Activated T-helper 2 cell treated with anti-CD3 and anti-CD28 coated beads, Interferon-gamma antibody, Interleukin-2, Interleukin-4, amounts not matched to agents 10 μg/mL and 5 μg/mL and 100 μg/mL, durations not matched to agents 14 hours and 24 hours and 36 hours (primary cell): ENCODE data around the gene DSCAML1. TPM values are rescaled to one million over a fixed set of nuclear protein-coding genes. Genes with fewer than 3 reads are reported as not detected.

Experiments used
- DNase-seq: peaks from one replicate; pipeline ENCODE4 v3.0.0; 2021; ENCODE audit warnings: low spot score
- H3K27ac Mint-ChIP-seq: one replicate; pipeline ENCODE4 v1.8.0; 2021; ENCODE audit warnings: mixed read lengths
- H3K27me3 Mint-ChIP-seq: one replicate; pipeline ENCODE4 v1.8.0; 2021; ENCODE audit warnings: low read depth, mixed read lengths
- H3K36me3 Mint-ChIP-seq: one replicate; pipeline ENCODE4 v1.8.0; 2021; ENCODE audit warnings: low read depth, mixed read lengths
- H3K4me1 Mint-ChIP-seq: one replicate; pipeline ENCODE4 v1.8.0; 2021; ENCODE audit warnings: low read depth, mixed read lengths
- H3K4me3 Mint-ChIP-seq: one replicate; pipeline ENCODE4 v1.8.0; 2021; ENCODE audit warnings: low read depth, mild to moderate bottlenecking, moderate library complexity, mixed read lengths
- H3K9me3 Mint-ChIP-seq: one replicate; pipeline ENCODE4 v1.8.0; 2021; ENCODE audit warnings: mixed read lengths
- intact Hi-C: fragments of 100-400 bp; cut with micrococcal nuclease; formaldehyde crosslinking; loops from one replicate; pipeline ENCODE4 v1.15.1; 2023
- total RNA-seq: library from RNA; stranded (reverse); gene quantifications from 2 replicates; pipeline ENCODE4 v1.2.3, GENCODE V29; 2022

Gene DSCAML1
- total RNA-seq, 1 donor from 2014 or later: not detected

DNA sequence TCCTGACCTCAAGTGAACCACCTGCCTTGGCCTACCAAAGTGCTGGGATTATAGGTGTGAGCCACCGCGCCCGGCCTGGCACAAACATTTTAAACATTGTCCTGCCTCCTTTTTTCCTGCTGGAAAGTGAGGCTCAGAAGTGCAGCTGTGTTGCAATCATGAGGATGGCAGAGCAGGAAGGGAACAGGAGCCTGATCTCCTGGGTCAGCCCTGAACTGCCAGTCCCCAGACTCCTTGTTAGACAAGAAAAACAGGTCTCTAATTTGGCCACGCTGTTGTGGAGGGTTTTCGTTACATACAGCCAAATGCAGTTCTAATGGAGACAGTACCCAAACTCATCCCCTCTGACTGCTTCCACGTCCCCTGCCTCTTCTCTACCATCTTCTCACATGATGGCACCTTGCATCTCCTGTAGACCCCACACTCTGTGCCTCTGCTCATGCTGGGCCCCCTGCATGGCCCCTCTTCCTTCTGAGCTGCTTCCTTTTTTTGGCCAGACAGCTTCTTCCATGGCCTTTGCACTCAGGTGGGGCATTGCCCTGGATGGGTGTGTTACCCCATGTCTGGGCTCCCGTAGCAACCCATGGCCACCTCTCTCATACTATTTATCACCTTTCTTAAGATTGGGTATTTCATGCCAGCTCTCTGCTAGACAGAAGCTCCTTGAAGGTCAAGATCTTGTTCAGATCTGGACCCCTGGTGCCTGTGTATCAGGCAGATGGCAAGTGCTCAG lies 242.2 kb downstream of the DSCAML1 start:
- Mint-ChIP-seq H3K27ac (no peak overlapping the region), H3K4me3 (no peak overlapping the region), H3K36me3 (no peaks in the 10 kb centered on the region), H3K27me3 (peaks cover 2% of the 10 kb centered on the region), H3K9me3 (no peaks in the 10 kb centered on the region), H3K4me1 (no peaks in the 10 kb centered on the region)
- no peak for DNase-seq
- intact Hi-C loops: no loop called here

DNA sequence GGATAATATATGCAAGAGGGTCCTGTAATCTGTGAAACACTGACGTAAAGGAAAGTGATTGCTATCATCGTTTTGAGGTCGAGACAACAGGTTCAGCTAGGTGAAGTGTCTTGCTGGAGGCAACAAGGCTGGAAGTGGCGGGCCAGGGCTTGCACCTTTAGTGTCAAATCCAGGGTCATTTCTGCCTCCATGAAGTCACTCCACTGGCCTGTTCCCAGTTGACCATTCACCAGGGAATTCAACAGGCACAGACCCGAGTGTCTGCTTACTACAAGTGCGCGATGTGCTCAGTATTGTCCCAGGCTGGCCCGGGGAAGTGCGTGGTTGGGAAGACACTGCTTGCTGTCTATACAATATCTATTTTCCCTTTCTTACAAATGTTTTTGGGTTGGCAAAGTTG lies 244.4 kb downstream of the DSCAML1 start:
- Mint-ChIP-seq H3K27ac (no peak overlapping the region), H3K27me3 (peaks cover 2% of the 10 kb centered on the region), H3K36me3 (no peaks in the 10 kb centered on the region), H3K9me3 (no peaks in the 10 kb centered on the region), H3K4me3 (no peak overlapping the region), H3K4me1 (no peaks in the 10 kb centered on the region)
- no peak for DNase-seq
- intact Hi-C loops: no loop called here

DNA sequence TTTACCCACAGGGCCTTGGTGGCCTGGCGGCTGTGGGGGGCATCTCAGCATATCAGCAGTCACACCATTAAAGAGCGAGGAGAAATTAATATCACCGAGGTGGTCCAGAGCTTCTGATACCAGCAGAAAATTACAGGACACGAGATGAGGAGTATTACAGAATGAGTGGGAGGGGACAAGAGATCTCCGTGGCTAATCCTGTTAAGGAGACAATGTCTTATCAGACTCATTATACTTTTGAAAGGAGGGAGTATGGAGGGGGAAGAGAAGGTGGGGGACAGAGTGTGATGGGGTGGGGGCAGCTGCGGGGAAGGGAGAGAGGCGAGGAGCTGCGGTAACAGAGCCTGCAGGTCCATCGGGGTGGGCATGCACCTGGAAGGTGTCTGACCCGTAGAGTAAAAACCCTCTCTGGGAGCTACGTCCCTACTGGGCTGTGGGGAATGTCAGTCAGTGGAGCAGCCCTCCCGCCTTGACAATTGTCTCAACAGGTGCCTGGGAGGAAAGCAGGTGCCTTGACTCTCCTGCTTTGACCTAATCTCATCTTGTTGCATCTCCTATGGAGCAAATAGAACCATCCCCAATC lies 245.2 kb downstream of the DSCAML1 start:
- H3K9me3 Mint-ChIP-seq: no peaks in the 10 kb centered on the region
- DNase-seq: no peak
- H3K4me3 Mint-ChIP-seq: no peak overlapping the region
- H3K36me3 Mint-ChIP-seq: no peaks in the 10 kb centered on the region
- no peaks in the 10 kb centered on the region for H3K4me1 Mint-ChIP-seq
- intact Hi-C loops: no loop called here
- H3K27ac Mint-ChIP-seq: no peak overlapping the region
- H3K27me3 Mint-ChIP-seq: peaks cover 2% of the 10 kb centered on the region

DNA sequence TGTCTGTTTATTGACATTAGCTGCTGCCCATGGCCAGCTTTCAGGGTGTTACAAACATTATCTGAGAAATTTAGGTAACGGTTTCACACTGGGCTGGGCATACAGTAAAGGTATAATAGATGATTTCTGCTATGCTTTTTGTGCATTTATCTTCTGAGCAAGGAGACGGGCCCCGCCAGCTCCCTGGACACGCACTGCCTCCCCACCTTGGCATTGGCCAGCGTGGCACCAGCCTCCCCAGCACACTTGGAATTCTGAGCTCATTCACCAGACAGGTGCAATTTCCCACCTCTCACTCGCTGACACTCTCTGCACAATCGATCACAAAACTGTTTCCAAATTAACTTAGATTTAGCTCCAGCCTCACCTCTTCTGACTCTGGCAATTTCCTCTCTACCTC lies 246.6 kb downstream of the DSCAML1 start:
- intact Hi-C loops: no loop called here
- H3K4me3 Mint-ChIP-seq: no peak overlapping the region
- H3K9me3 Mint-ChIP-seq: no peaks in the 10 kb centered on the region
- no peaks in the 10 kb centered on the region for H3K4me1 Mint-ChIP-seq
- no peak overlapping the region for H3K27ac Mint-ChIP-seq
- peaks cover 2% of the 10 kb centered on the region for H3K27me3 Mint-ChIP-seq
- no peak for DNase-seq
- no peaks in the 10 kb centered on the region for H3K36me3 Mint-ChIP-seq

DNA sequence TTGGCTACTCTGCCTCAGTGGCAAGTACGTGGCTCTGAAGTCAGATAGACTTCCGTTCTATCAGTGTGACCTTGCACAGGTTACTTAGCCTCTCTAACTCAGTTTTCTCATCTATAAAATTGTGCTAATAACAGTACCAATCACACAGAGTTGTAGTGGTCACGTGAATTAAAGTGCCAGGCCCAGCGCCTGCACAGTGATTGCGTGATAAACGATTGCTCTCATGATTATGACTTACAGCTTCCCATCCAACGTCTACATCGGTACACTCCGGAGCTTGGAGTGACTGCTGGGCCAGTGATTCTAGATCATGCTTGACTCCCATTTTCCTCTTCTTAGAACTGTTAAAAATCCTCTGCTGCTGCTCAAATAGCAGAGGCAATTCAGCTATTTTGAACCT lies 247.6 kb downstream of the DSCAML1 start:
- Mint-ChIP-seq H3K4me1 (no peaks in the 10 kb centered on the region), H3K27me3 (peaks cover 2% of the 10 kb centered on the region)

DNA sequence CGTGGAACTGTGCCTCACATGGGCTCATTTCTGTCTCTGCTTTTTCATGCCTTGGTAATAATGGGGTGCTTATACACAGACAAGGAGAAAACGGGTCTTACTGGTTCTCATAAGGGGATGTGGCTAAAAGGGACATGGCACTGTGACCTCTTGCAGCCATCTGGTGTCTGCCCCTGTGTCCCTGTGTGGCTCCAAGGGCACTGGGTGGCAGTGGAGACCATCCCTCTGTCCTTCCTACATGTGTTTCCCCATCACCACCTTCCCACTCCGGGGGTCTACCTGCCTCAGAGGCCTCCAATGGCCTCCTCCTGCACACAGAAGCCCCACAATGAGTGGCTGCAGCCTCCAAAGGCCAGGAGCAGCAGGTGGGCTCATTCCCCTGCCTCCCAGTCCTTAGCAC lies 248.1 kb downstream of the DSCAML1 start:
- no peak for DNase-seq
- Mint-ChIP-seq H3K4me3 (no peak overlapping the region), H3K36me3 (no peaks in the 10 kb centered on the region), H3K27me3 (peaks cover 2% of the 10 kb centered on the region), H3K4me1 (no peaks in the 10 kb centered on the region), H3K9me3 (no peaks in the 10 kb centered on the region), H3K27ac (no peak overlapping the region)
- intact Hi-C loops: no loop called here

More for the DNA sequence above, 247.6 kb downstream of the DSCAML1 start:
- no peaks in the 10 kb centered on the region for H3K36me3 Mint-ChIP-seq
- H3K9me3 Mint-ChIP-seq: no peaks in the 10 kb centered on the region
- no peak overlapping the region for H3K27ac Mint-ChIP-seq
- intact Hi-C loops: no loop called here
- H3K4me3 Mint-ChIP-seq: no peak overlapping the region
- DNase-seq: no peak

DNA sequence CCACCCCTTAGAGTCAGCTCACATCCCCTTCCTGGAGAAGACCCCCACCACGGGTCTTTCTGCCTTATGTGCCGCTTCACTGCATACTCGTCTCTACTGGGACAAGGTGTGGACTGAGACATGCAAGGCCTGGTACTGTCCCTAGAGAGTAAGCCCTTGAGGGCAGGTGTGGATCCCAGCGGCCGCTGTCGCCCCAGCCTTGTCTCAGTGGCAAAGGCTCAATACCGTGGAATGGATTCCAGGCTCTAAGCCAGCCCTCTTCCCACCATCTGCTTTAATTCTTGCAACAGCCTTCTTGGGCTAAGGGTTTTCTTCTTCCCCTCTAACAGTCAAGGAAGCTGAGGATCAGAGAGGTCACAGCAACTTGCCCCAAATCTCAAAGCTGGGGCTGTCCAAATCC lies 249.1 kb downstream of the DSCAML1 start:
- DNase-seq: no peak
- H3K9me3 Mint-ChIP-seq: no peaks in the 10 kb centered on the region

DNA sequence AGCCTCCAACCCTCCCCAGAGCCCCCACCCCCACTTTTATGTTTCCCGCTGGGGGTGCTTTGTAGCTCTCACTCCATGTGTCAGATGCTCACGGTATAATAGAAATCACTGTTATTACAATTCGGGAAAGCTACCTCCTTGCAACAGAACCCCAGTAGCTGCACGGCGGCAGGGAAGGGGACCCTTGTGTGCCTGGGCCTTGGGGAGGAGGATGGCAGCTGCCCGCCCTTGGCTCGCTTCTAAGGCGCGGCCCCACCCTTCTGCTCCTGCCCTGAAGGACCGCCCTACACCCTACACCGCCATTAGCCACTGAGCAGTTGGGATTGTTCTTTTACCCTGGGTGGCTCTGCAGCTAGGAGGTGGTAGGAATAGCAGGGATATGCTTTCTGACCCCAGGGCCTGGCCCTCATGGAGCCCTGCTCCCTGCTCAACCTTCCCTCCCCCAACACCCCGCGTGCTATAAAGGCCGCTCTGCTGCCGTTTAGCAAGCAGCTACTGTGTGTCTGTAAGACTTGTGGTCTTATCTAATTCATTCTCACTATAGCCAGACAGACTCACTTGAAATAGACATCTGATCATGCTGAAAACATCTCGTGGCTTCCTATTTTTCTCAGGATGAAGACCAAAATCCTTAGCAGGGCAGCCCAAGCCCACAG lies 249.7 kb downstream of the DSCAML1 start:
- no peak for DNase-seq
- no peaks in the 10 kb centered on the region for H3K9me3 Mint-ChIP-seq
- no peak overlapping the region for H3K4me3 Mint-ChIP-seq
- H3K27me3 Mint-ChIP-seq: peaks cover 2% of the 10 kb centered on the region
- H3K4me1 Mint-ChIP-seq: no peaks in the 10 kb centered on the region
- no peak overlapping the region for H3K27ac Mint-ChIP-seq
- intact Hi-C loops: no loop called here
- no peaks in the 10 kb centered on the region for H3K36me3 Mint-ChIP-seq

More for the DNA sequence above, 249.1 kb downstream of the DSCAML1 start:
- Mint-ChIP-seq H3K36me3 (no peaks in the 10 kb centered on the region), H3K4me1 (no peaks in the 10 kb centered on the region), H3K27me3 (peaks cover 2% of the 10 kb centered on the region), H3K4me3 (no peak overlapping the region), H3K27ac (no peak overlapping the region)
- intact Hi-C loops: no loop called here

DNA sequence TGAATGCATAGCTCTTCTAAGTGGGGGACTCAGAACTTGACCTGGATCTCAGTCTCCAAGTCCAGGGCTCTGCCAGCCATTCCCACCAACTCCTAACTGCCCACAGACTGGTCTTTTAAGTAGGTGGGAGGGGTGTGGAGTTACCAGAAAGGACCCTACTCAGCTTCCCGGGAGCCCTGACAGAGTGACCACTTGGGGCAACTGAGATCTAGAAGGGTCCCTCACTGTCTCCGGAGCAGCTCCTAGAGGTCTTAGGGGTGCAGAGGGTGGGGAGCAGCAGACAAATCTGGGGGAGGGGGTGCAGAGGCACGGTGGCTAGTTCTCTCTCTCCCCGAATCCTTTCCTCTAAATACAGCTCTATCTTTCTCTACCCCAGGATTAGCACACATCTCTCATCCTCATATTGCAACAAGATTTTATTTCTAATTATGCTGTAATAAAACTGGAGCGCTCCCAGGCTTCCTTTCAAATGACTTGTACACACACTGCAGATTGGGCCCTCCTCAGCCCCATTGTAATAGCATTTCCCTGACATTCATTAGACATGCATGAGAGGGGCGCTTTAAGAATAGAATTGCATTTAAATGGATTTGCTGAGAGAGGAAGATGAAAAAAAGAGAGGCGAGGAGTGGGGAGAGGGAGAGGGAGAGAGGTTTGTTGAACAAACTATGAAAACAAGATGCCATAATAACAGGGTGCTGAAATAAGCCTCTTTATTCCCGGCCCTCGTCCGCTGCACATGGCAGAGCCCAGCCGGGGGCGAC lies 250.4 kb downstream of the DSCAML1 start:
- H3K9me3 Mint-ChIP-seq: no peaks in the 10 kb centered on the region
- H3K36me3 Mint-ChIP-seq: no peaks in the 10 kb centered on the region
- H3K27ac Mint-ChIP-seq: no peak overlapping the region
- DNase-seq: no peak
- H3K27me3 Mint-ChIP-seq: peaks cover 2% of the 10 kb centered on the region
- H3K4me1 Mint-ChIP-seq: no peaks in the 10 kb centered on the region
- intact Hi-C loops: no loop called here
- no peak overlapping the region for H3K4me3 Mint-ChIP-seq

DNA sequence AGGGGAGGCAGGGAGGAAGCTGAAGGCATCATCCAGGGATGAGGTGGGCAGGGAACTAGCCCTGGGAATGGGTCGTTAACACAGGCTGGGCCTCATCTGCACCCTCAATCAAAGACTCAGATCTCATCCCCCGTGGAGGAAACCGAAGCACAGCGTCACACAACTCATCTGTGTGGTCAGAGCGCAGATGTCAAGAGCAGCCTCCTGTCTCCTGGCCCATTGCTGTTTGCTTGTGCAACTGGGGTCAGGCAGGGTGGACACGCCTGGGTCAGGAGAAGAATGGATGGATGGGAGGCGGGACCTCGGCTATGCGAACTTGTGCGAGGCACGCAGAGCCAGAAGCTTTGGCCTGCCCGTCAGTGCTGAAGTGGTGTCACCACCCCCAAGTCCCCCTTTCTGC lies 251.3 kb downstream of the DSCAML1 start:
- Mint-ChIP-seq H3K9me3 (no peaks in the 10 kb centered on the region), H3K27me3 (peaks cover under 1% of the 10 kb centered on the region), H3K27ac (no peak overlapping the region), H3K4me1 (no peaks in the 10 kb centered on the region), H3K4me3 (no peak overlapping the region), H3K36me3 (no peaks in the 10 kb centered on the region)
- no peak for DNase-seq
- intact Hi-C loops: no loop called here

DNA sequence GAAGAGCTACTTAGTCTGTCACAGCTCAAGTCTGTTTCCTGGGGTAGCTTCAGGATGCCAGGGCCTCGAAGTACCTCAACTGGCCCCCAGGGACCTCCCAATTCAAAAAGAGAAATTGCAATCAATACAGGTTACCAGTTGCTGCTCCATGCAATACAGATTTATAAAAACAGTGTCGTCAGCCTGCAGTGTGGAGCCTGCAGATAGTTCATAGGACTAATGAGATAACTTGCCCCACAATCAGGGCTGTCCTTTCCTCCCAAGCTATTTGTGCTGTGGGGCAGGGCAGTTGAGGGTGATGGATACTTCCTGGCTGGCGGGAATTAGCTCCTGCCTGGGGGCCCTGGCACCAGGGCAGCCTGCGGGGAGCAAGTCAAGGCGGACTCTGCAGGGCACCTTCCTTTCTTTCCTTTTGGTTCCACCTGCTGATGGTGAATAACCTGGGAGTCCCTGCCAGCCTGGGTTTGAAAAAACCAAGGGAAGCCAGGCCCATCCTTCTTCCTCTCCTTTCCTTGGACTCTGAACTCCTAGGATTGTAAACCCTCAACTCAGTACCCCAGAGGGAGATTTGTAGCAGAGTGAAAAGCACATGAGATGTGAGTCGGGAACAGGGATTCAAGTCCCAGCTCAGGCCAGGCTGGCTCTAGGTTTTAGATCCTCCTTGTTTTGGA lies 252.8 kb downstream of the DSCAML1 start:
- no peaks in the 10 kb centered on the region for H3K4me1 Mint-ChIP-seq
- intact Hi-C loops: no loop called here
- H3K9me3 Mint-ChIP-seq: no peaks in the 10 kb centered on the region
- no peak for DNase-seq
- no peak overlapping the region for H3K27ac Mint-ChIP-seq
- no peaks in the 10 kb centered on the region for H3K36me3 Mint-ChIP-seq
- no peaks in the 10 kb centered on the region for H3K27me3 Mint-ChIP-seq
- H3K4me3 Mint-ChIP-seq: no peak overlapping the region

DNA sequence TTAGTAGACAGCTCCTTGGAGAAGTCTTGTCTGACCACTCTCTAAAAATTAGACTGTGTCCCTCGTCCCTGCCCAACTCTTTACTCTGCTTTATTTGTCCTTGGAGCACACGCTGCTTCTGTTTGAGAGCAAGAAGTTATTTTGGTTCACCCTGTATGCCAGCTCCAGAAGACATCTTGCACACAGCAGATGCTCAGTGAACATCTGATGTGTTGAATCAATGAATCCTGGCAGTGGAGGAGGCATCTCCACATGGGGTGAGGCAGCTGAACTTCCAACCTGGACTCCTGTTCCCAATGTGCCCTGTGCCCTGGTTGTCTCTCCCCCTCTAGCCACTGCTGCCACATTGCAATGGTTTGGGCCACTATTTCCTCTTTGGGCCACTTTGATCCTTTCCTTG lies 255.8 kb downstream of the DSCAML1 start:
- no peak overlapping the region for H3K4me3 Mint-ChIP-seq
- H3K27ac Mint-ChIP-seq: no peak overlapping the region
- no peaks in the 10 kb centered on the region for H3K4me1 Mint-ChIP-seq
- H3K36me3 Mint-ChIP-seq: no peaks in the 10 kb centered on the region
- no peaks in the 10 kb centered on the region for H3K9me3 Mint-ChIP-seq
- intact Hi-C loops: no loop called here
- DNase-seq: no peak
- no peaks in the 10 kb centered on the region for H3K27me3 Mint-ChIP-seq
